GM10847 (cell line): ENCODE data around the gene CNTN6.

Experiments used
- POLR2A ChIP-seq: IDR thresholded peaks from 2 replicates; pipeline ENCODE4 v1.6.1; 2011; ENCODE audit not compliant: insufficient read length; ENCODE audit errors: extremely low read depth

The CNTN6 gene

GRCh38 chr3:1292571-1293071, 199.8 kb downstream of the CNTN6 start:
- no peak for TF ChIP-seq POLR2A

GRCh38 chr3:1294586-1294985, 201.8 kb downstream of the CNTN6 start:
- TF ChIP-seq POLR2A, result no peak

GRCh38 chr3:1318296-1319005, 225.6 kb downstream of the CNTN6 start:
- TF ChIP-seq POLR2A, result no peak

- TF ChIP-seq POLR2A, result no peak
Measured at GRCh38 chr3:1326546-1326945, 233.7 kb downstream of the CNTN6 start.

- no peak for TF ChIP-seq POLR2A
Measured at GRCh38 chr3:1330107-1330506, 237.3 kb downstream of the CNTN6 start.

- TF ChIP-seq POLR2A, result no peak
Measured at GRCh38 chr3:1346386-1346785, 253.6 kb downstream of the CNTN6 start.

GRCh38 chr3:1348547-1348946, 255.7 kb downstream of the CNTN6 start:
- no peak for TF ChIP-seq POLR2A

- TF ChIP-seq POLR2A, result no peak
Measured at GRCh38 chr3:1350885-1351284, 258.1 kb downstream of the CNTN6 start.

GRCh38 chr3:1355691-1356090, 262.9 kb downstream of the CNTN6 start:
- TF ChIP-seq POLR2A, result no peak

- no peak for TF ChIP-seq POLR2A
Measured at GRCh38 chr3:1356101-1356500, 263.3 kb downstream of the CNTN6 start.

GRCh38 chr3:1365528-1365927, 272.7 kb downstream of the CNTN6 start:
- TF ChIP-seq POLR2A, result no peak

GRCh38 chr3:1374471-1374870, 281.6 kb downstream of the CNTN6 start:
- no peak for TF ChIP-seq POLR2A

- no peak for TF ChIP-seq POLR2A
Measured at GRCh38 chr3:1375145-1375544, 282.3 kb downstream of the CNTN6 start.

- TF ChIP-seq POLR2A, result no peak
Measured at GRCh38 chr3:1380926-1381646, 288.3 kb downstream of the CNTN6 start.

- no peak for TF ChIP-seq POLR2A
Measured at GRCh38 chr3:1381647-1382036, 288.8 kb downstream of the CNTN6 start.

- TF ChIP-seq POLR2A, result no peak
Measured at GRCh38 chr3:1394188-1394587, 301.4 kb downstream of the CNTN6 start.
